Fibroblast of mammary gland (primary cell): ENCODE measurements around the gene FMO5.
"Not testable (repeated sequence)": the region's sequence is repeated elsewhere in the genome, so short reads cannot be mapped to it uniquely, and the experiment has no call there.

Experiments used
- DNase-seq: peaks from one replicate; pipeline ENCODE4 v3.0.0-alpha.2; 2010; ENCODE audit warnings: low read depth
- H3K4me3 ChIP-seq: 2 replicates; pipeline ENCODE4 v1.5.1; 2011; ENCODE audit warnings: low read depth, mild to moderate bottlenecking, low read length, moderate library complexity; ENCODE audit not compliant: control insufficient read depth
- TF ChIP-seq, protein P1 (sequence below): conservative IDR thresholded peaks from 2 replicates; pipeline ENCODE4 v1.5.1; 2011; ENCODE audit warnings: low read depth, low read length, inconsistent platforms; ENCODE audit not compliant: control insufficient read depth, insufficient read depth

Gene FMO5

DNA sequence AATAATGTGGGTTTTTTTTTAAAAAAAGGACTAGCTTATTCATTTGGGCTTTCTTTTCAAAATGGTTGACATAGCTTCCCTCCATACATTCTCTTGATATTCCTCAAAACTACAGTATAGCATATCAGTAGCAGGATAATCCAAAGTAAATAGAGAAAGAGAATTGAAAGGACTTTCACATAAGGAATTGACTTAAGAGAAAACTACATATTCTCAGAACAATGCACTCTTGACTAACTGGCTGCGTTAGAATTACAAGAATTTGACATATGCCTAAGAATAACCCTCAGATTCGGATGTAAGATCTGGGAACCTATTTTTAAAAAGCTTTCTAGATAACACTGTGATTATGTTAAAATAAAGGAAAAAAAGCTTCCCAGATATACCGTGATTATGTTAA is 56.0 kb downstream of the FMO5 start:
- TF ChIP-seq, protein P1, sequence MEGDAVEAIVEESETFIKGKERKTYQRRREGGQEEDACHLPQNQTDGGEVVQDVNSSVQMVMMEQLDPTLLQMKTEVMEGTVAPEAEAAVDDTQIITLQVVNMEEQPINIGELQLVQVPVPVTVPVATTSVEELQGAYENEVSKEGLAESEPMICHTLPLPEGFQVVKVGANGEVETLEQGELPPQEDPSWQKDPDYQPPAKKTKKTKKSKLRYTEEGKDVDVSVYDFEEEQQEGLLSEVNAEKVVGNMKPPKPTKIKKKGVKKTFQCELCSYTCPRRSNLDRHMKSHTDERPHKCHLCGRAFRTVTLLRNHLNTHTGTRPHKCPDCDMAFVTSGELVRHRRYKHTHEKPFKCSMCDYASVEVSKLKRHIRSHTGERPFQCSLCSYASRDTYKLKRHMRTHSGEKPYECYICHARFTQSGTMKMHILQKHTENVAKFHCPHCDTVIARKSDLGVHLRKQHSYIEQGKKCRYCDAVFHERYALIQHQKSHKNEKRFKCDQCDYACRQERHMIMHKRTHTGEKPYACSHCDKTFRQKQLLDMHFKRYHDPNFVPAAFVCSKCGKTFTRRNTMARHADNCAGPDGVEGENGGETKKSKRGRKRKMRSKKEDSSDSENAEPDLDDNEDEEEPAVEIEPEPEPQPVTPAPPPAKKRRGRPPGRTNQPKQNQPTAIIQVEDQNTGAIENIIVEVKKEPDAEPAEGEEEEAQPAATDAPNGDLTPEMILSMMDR: no peak
- DNase-seq: no peak
- H3K4me3 ChIP-seq: no peak overlapping the region

DNA sequence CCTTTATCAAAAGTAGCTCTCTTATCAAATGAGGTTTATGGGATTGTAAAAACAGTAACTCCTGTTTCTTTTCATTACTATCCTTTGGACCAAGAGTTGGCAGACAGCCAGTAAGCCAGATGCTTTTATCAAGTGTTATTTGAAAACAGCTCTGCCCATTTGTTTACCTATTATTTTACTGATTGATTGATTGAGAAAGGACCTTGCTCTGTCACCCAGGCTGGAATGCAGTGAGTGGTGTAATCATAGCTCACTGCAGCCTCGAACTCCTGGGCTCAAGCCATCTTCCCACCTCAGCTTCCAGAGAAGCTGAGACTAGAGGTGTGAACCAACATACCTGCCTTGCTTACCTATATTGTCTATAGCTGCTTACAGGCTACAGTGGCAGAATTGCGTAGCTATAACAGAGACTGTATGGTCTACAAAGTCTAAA is 56.5 kb downstream of the FMO5 start:
- H3K4me3 ChIP-seq: no peak overlapping the region
- peak; percentile 60 for DNase-seq
- TF ChIP-seq, protein P1: no peak

DNA sequence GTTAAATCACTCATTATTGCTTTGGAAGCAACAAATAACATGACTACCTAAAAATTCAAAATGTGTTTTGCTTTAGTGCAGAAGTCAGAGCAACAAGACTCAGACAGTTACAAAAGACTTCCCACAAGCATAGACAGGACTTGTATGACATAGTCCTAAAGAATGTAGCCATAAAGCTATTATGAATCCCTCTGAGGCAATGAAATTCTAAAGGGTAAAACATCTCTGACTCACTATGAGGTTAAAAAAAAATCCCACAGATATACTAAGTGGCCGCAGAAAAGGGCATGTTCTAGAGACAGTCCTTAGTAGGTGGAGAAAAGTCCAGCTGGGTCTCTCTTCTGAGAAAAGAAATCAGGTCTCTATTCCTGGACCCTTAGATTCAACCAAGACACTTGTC is 57.8 kb downstream of the FMO5 start:
- DNase-seq: peak; percentile 96
- no peak overlapping the region for H3K4me3 ChIP-seq
- TF ChIP-seq, protein P1: no peak

DNA sequence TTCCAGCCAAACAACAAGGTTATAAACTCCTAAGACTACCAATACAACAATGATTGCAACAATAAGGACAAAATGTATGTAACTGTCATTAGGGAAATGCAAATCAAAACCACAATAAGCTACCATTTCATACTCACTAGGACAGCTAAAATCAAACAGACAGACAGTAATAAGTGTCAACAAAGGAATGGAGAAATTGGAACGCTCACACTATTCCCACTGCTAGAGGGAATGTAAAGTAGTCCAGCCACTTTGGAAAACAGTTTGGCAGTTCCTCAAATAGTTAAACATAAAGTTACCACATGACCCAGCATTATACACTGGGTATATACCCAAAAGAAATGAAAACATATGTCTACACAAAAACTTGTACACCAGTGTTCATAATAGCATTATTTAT is 62.1 kb downstream of the FMO5 start:
- no peak overlapping the region for H3K4me3 ChIP-seq
- TF ChIP-seq, protein P1: no peak
- DNase-seq: no peak

DNA sequence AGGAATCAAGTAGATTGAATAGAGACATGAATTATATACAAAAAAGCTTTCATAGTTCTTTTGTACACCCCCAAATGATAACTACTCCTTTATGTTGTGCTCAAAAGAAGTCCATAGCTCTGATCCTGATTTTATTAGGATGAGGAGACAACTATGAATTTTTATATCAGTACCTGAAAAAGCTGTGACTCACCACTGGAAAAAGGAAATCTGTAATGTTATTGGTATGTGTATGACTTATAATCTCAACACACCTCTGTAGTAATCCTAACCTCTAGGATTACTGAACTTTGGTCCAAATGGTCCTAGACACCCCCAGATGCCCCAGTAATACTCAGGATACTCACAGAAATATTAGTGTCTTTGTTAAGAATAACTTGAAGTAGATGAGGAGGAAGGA is 63.0 kb downstream of the FMO5 start:
- DNase-seq: no peak
- no peak overlapping the region for H3K4me3 ChIP-seq
- TF ChIP-seq, protein P1: no peak

DNA sequence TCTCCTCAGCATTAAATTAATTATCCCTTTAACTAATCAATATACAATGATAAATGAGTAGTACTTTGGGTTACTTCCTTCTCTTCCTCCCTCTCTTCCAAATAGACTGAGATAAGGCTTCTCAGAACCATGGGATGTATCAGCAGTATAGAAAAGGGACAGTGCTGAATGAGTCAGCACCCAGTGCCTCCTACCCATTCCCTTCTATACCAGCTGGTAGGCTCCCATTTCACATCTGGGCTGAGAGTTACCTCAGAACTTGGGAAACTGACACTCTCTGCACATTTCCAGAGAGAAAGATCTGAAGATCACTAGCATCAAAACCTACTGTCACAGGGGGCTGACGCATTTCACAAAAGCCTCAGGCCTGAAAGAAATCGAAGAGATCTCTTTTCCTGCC is 68.0 kb downstream of the FMO5 start:
- peak; percentile 46 for DNase-seq
- not testable (repeated sequence) for H3K4me3 ChIP-seq

DNA sequence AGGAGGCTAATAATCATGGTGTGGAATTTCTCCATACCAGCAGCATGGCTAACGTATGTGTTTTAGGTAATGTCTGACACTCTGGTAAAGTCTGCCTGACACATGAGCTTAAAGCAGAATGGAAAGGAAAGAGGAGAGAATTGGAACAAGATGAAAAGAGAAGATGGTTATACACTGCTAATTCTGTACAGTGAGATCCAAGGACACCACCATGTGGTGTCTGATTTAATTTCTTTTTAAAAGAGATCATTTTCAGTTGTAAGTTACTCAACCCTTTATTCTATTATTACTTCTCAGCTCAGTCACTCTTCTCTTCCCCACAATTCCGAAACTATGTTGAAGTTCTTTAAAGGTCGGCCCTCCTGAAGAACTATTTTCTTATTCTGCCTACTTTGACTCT is 68.5 kb downstream of the FMO5 start:
- H3K4me3 ChIP-seq: no peak overlapping the region
- DNase-seq: no peak
- TF ChIP-seq, protein P1: no peak
